ENCODE results near the gene ARPC5L. TPM values are rescaled to one million over a fixed set of nuclear protein-coding genes. Genes with fewer than 3 reads are reported as not detected.

The ARPC5L gene
- total and polyA plus RNA-seq, 2 of the 8 experiments (the other 6 are each of a cell fraction or from before 2014, with no cell fraction given) = 34.1 to 50.6 TPM

DNA sequence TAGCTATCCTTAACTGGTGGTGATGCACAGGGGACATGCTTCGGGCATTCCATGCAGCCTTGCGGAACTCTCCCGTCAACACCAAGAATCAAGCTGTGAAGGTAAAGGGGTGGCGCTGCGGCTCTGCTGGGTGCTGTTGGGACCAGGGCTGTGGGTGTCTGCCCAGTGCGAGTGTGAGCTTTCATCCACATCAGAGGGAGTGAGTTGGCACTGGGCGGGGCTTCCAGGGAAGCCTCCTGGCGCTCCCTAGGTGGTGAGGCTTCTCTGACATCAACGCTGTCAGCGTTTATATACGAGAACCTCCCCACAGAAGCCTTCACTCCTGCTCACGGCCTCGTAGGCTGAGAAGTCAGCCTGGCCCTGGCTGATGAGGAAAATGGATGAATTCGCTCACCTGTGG is 11.7 kb downstream of the ARPC5L start:
- ChIA-PET POLR2A (ENCODE audit: partially characterized antibody) (interaction anchor here (25.5 to 31.1 kb wide), 2 partner anchors 6 to 10 kb away, joined by 573 read pairs; partner anchors contain the start of genes ARPC5L, RPL35 and WDR38), CTCF (ENCODE audit: partially characterized antibody) (interaction anchor here (3.1 to 5.1 kb wide), 2 partner anchors 18 to 21 kb away, joined by 11 to 18 read pairs; partner anchors contain the start of gene WDR38)
- Histone ChIP-seq H2BK120ac (replicated peaks; ENCODE audit: low read depth, low read length) (no peak overlapping the region), H3K9me3 (ENCODE audit: insufficient read depth in 2 of 2, low read depth in 1 of 2, low read length in 1 of 2) (peaks cover 0 to 3% of the 10 kb centered on the region in 2 experiments; a peak in 1 of 4 replicates), H3K18ac (ENCODE audit: extremely low read depth, low read length) (no peak overlapping the region), H3K36me3 (ENCODE audit: control insufficient read depth in 2 of 4, insufficient read depth in 4 of 4, low read length in 3 of 4) (peaks cover 12 to 54% (median 28%) of the 10 kb centered on the region in 4 experiments), H4K8ac (ENCODE audit: extremely low read depth, insufficient read depth, low read length) (no peak overlapping the region), H2BK15ac (ENCODE audit: low read length) (no peak overlapping the region), H3K4me2 (ENCODE audit: insufficient read depth in 1 of 2, low read depth in 2 of 2, low read length in 2 of 2) (no peak overlapping the region), H3K56ac (replicated peaks; ENCODE audit: insufficient read length, low read depth, low read length) (no peak overlapping the region), H2AK5ac (ENCODE audit: low read depth, low read length) (no peak overlapping the region), H2AFZ (ENCODE audit: low read length) (no peak overlapping the region), H3K23ac (ENCODE audit: insufficient read length) (no peak overlapping the region), H3K79me2 (ENCODE audit: control insufficient read depth in 1 of 2, insufficient read depth in 2 of 2, low read length in 2 of 2) (peaks cover 20 to 49% of the 10 kb centered on the region in 2 experiments), H3K4ac (replicated peaks; ENCODE audit: insufficient read length, low read depth, low read length) (no peak overlapping the region), H4K20me1 (replicated peaks in 1 of 2; ENCODE audit: control insufficient read depth in 1 of 2, insufficient read depth in 2 of 2, low read length in 2 of 2) (peaks cover 23 to 34% of the 10 kb centered on the region in 2 experiments), H2BK20ac (ENCODE audit: low read length) (no peak overlapping the region), H3K79me1 (ENCODE audit: low read depth, low read length) (peaks cover 11% of the 10 kb centered on the region), H3K4me1 (replicated peaks in 1 of 4; ENCODE audit: control insufficient read depth in 3 of 4, insufficient read depth in 4 of 4, low read length in 3 of 4) (peaks cover 4 to 15% (median 6%) of the 10 kb centered on the region in 4 experiments), H4K91ac (replicated peaks; ENCODE audit: insufficient read length, low read length) (no peak overlapping the region), H2BK12ac (ENCODE audit: low read depth, low read length) (no peak overlapping the region), H3K23me2 (ENCODE audit: low read depth, low read length) (peaks cover 8% of the 10 kb centered on the region), H4K5ac (ENCODE audit: insufficient read length, low read depth, low read length) (no peak overlapping the region), H3K4me3 (ENCODE audit: extremely low read depth in 1 of 4, insufficient read depth in 2 of 4, low read depth in 3 of 4, low read length in 4 of 4) (no peak overlapping the region), H3K27me3 (replicated peaks in 1 of 4; ENCODE audit: control insufficient read depth in 3 of 4, extremely low read depth in 1 of 4, insufficient read depth in 3 of 4, low read length in 3 of 4) (no peaks in the 10 kb centered on the region), H3K9ac (replicated peaks in 1 of 4; ENCODE audit: extremely low read depth in 1 of 4, low read depth in 3 of 4, low read length in 3 of 4) (no peak overlapping the region; a peak in 1 of 7 replicates), H3K27ac (ENCODE audit: low read depth, low read length) (0 out of 2 replicates have a peak overlapping the region, but pooled peaks have one; percentile 0), H3K14ac (ENCODE audit: insufficient read length) (no peak overlapping the region), H2BK5ac (ENCODE audit: low read depth, low read length) (no peak overlapping the region)
- TF ChIP-seq FOSL1 (IDR thresholded peaks at IDR 0.05; ENCODE audit: insufficient read depth, low read depth, low read length) (no peak), TAF7 (optimal IDR thresholded peaks at IDR 0.05; ENCODE audit: borderline replicate concordance, low read depth, low read length) (no peak), BACH1 (IDR thresholded peaks at IDR 0.05; ENCODE audit: low read length) (no peak), EZH2 (IDR thresholded peaks at IDR 0.05; ENCODE audit: low read depth, low read length, severe bottlenecking) (no peak), NRF1 (IDR thresholded peaks at IDR 0.05; ENCODE audit: low read depth, low read length) (no peak), CEBPB (IDR thresholded peaks at IDR 0.05; ENCODE audit: low read depth, low read length) (no peak), CHD1 (IDR thresholded peaks at IDR 0.05; ENCODE audit: low read depth, low read length) (no peak), TBP (IDR thresholded peaks at IDR 0.05; ENCODE audit: low read depth, low read length) (no peak), EGR1 (IDR thresholded peaks at IDR 0.05; ENCODE audit: borderline replicate concordance, low read depth, low read length) (no peak), SIN3A (conservative IDR thresholded peaks at IDR 0.05 in 1 of 2, IDR thresholded peaks at IDR 0.05 in 1 of 2; ENCODE audit: low read depth in 1 of 2, low read length in 2 of 2) (no peak)
- no peak for DNase-seq (ENCODE audit: low read depth in 1 of 2, low spot score in 2 of 2)
- WGBS, 2 experiments (ENCODE audit: extremely low coverage in 1 of 2, insufficient coverage in 1 of 2, insufficient read length in 1 of 2, insufficient replicate concordance in 2 of 2, low coverage in 1 of 2, low lambda C conversion rate in 2 of 2, missing lambda C conversion rate in 1 of 2) = 88% methylated on average over 14 of the region's 14 CpGs; no CpG with 5 or more reads in 1 of the 2 experiments
- FAIRE-seq = no peak

Measured in H1 (cell line).